GM12878 (cell line): Measurements from ENCODE around the gene AP5B1. TPM values are rescaled to one million over a fixed set of nuclear protein-coding genes. Genes with fewer than 3 reads are reported as not detected.

ENCODE experiments used
- ATAC-seq: fragments of 200-7000 bp; cut with Tn5 transposase; 3 replicates; pipeline ENCODE4 v1.9.1; 2020; ENCODE audit warnings: mild to moderate bottlenecking, moderate library complexity
- BruUV-seq: library from RNA; stranded (reverse); fragments of 400-500 nt; replicated peaks from 2 replicates; lab custom pipeline; 2021; lab: Mats Ljungman, UMichigan
- CTCF ChIA-PET: fragments of 300-600 bp; sonication (Branson Sonifier 250); formaldehyde crosslinking; extraction: SDS; loops from one replicate; lab custom pipeline; 2021; ENCODE audit warnings: inconsistent platforms; lab: Yijun Ruan, JAX
- POLR2A ChIA-PET: fragments of 350-600 bp; formaldehyde crosslinking; extraction: SDS; loops from one replicate; lab custom pipeline; 2021; ENCODE audit warnings: inconsistent platforms; lab: Charles Lee
- RAD21 ChIA-PET: fragments of 300-600 bp; sonication (Branson Sonifier 250); formaldehyde crosslinking; loops from one replicate; lab custom pipeline; 2023; ENCODE audit warnings: antibody characterized with exemption; ENCODE audit not compliant: unreplicated experiment; lab: Charles Lee
- SMC1A ChIA-PET: fragments of 300-600 bp; sonication (Branson Sonifier 250); formaldehyde crosslinking; loops from one replicate; lab custom pipeline; 2023; ENCODE audit not compliant: unreplicated experiment, uncharacterized antibody; lab: Charles Lee
- DNase-seq: peaks from one replicate; pipeline ENCODE4 v3.0.0-alpha.2; 2011; ENCODE audit warnings: low read depth, low spot score
- FAIRE-seq: peaks from 3 replicates; lab custom pipeline; 2011; peaks lifted over from hg19 to GRCh38; lab: Jason Lieb, UNC
- H2AFZ ChIP-seq: 2 replicates; pipeline ENCODE4 v1.6.0; 2011; ENCODE audit warnings: low read depth, low read length, control low read depth; ENCODE audit not compliant: control insufficient read depth
- H3K27ac ChIP-seq: 2 replicates; pipeline ENCODE4 v1.5.1; 2011; ENCODE audit warnings: control low read depth; ENCODE audit not compliant: control insufficient read depth, insufficient read depth
- H3K27me3 ChIP-seq, 2 experiments: replicated peaks in 1 of 2; 2 replicates each; pipeline versions ENCODE4 v1.6.0 to v1.6.1; 2011; ENCODE audit warnings: low read length in 1 of 2; ENCODE audit not compliant: control insufficient read depth in 2 of 2, insufficient read depth in 2 of 2
- H3K36me3 ChIP-seq, 2 experiments: 2 replicates each; pipeline ENCODE4 v1.5.1; 2011; ENCODE audit warnings: low read length in 1 of 2; ENCODE audit not compliant: control insufficient read depth in 2 of 2, insufficient read depth in 2 of 2
- H3K4me1 ChIP-seq: 2 replicates; pipeline ENCODE4 v1.6.1; 2011; ENCODE audit warnings: mild to moderate bottlenecking, low read length, moderate library complexity, mixed read lengths; ENCODE audit not compliant: control insufficient read depth, insufficient read depth
- H3K4me2 ChIP-seq: 2 replicates; pipeline ENCODE4 v1.6.0; 2011; ENCODE audit warnings: control low read depth; ENCODE audit not compliant: control insufficient read depth, insufficient read depth
- H3K4me3 ChIP-seq: fragments of 200-600 bp; sonication (generic); 2 replicates; pipeline ENCODE4 v1.5.1; 2016
- H3K79me2 ChIP-seq: 2 replicates; pipeline ENCODE4 v1.6.0; 2011; ENCODE audit warnings: low read length; ENCODE audit not compliant: control insufficient read depth, insufficient read depth
- H3K9ac ChIP-seq: 2 replicates; pipeline ENCODE4 v1.8.0; 2011; ENCODE audit warnings: low read length, control low read depth, mixed read lengths; ENCODE audit not compliant: control insufficient read depth, insufficient read depth
- H3K9me3 ChIP-seq: replicated peaks from 3 replicates; pipeline ENCODE4 v1.5.1; 2011; ENCODE audit warnings: mild to moderate bottlenecking, low read length; ENCODE audit not compliant: control insufficient read depth, insufficient read depth
- H4K20me1 ChIP-seq: 2 replicates; pipeline ENCODE4 v1.6.0; 2011; ENCODE audit not compliant: control insufficient read depth, insufficient read depth
- CHD1 ChIP-seq: IDR thresholded peaks from 2 replicates; pipeline ENCODE4 v1.6.1; 2012; ENCODE audit warnings: low read depth, low read length, improper control_type of control experiment
- CTCF ChIP-seq, 3 experiments: IDR thresholded peaks in 2 of 3; conservative IDR thresholded peaks in 1 of 3; 2 replicates each; pipeline ENCODE4 v1.5.1; 2011; ENCODE audit warnings: low read depth in 3 of 3, low read length in 3 of 3, mild to moderate bottlenecking in 3 of 3, control low read depth in 2 of 3, moderate library complexity in 2 of 3, inconsistent platforms in 1 of 3, mixed read lengths in 1 of 3; ENCODE audit not compliant: control insufficient read depth in 2 of 3, insufficient read depth in 1 of 3; ENCODE audit errors: extremely low read depth in 1 of 3
- ELK1 ChIP-seq: IDR thresholded peaks from 2 replicates; pipeline ENCODE4 v1.6.1; 2012; ENCODE audit warnings: low read depth, low read length, improper control_type of control experiment
- IRF4 ChIP-seq: IDR thresholded peaks from 2 replicates; pipeline ENCODE4 v1.6.1; 2011; ENCODE audit warnings: low read depth, low read length
- JUNB ChIP-seq: IDR thresholded peaks from 2 replicates; pipeline ENCODE4 v1.6.1; 2016; ENCODE audit warnings: antibody characterized with exemption, mild to moderate bottlenecking
- MXI1 ChIP-seq: fragments of 150-350 bp; IDR thresholded peaks from 2 replicates; pipeline ENCODE4 v1.6.1; 2011; ENCODE audit warnings: low read depth, mild to moderate bottlenecking, inconsistent platforms, low read length, improper control_type of control experiment
- NR2F1 ChIP-seq: fragments of 450-650 bp; conservative IDR thresholded peaks from 2 replicates; pipeline ENCODE4 v1.6.1; 2017; ENCODE audit warnings: mild to moderate bottlenecking
- PAX5 ChIP-seq: IDR thresholded peaks from 2 replicates; pipeline ENCODE4 v1.6.1; 2011; ENCODE audit warnings: low read depth, low read length, borderline replicate concordance
- REST ChIP-seq: IDR thresholded peaks from 2 replicates; pipeline ENCODE4 v1.6.1; 2012; ENCODE audit warnings: mild to moderate bottlenecking, low read depth, low read length
- SUPT20H ChIP-seq: IDR thresholded peaks from 2 replicates; pipeline ENCODE4 v1.6.1; 2011; ENCODE audit warnings: low read depth, mild to moderate bottlenecking, low read length, moderate library complexity, borderline replicate concordance; ENCODE audit not compliant: control insufficient read depth
- SUZ12 ChIP-seq: fragments of 200-600 bp; sonication (generic); IDR thresholded peaks from one replicate; pipeline ENCODE4 v1.6.1; 2018; ENCODE audit warnings: antibody characterized with exemption, mild to moderate bottlenecking; ENCODE audit not compliant: unreplicated experiment
- WGBS: methylation state at CpG from one replicate; pipeline ENCODE4 v1.1.6; 2016; ENCODE audit warnings: low lambda C conversion rate; ENCODE audit not compliant: insufficient replicate concordance, insufficient coverage; ENCODE audit errors: missing lambda C conversion rate; 5-methylcytosine and 5-hydroxymethylcytosine counted together
- in situ Hi-C: fragments of 300-500 bp; cut with MboI; formaldehyde crosslinking; loops from 9 replicates; pipeline ENCODE4 v1.14.3; 2018; ENCODE audit warnings: mixed read lengths
- intact Hi-C: fragments of 100-400 bp; cut with micrococcal nuclease; formaldehyde crosslinking; loops from one replicate; pipeline ENCODE4 v1.14.2; 2022; ENCODE audit not compliant: unreplicated experiment
- polyA plus RNA-seq, 11 experiments: library from polyadenylated mRNA; depleted of rRNA in 4 of 11; unstranded in 6 of 11; stranded (reverse) in 5 of 11; fragments of >200 nt; fragmentation: Nextera tagmentation in 4 of 11; fragmentation: Illumina TruSeq in 1 of 11; extraction: Ambion mirVana in 4 of 11; extraction: Trizol in 1 of 11; gene quantifications; 1 replicate in 1 of 11; 2 replicates in 10 of 11; pipeline versions ENCODE4 v1.2.1 to v1.2.3, GENCODE V29; 2011 to 2016; ENCODE audit warnings: inconsistent platforms in 2 of 11, missing spikeins in 2 of 11, low read depth in 1 of 11
- total RNA-seq, 4 experiments: library from RNA; depleted of rRNA in 3 of 4; stranded (reverse); fragments of >200 nt in 3 of 4; fragmentation: Illumina TruSeq in 1 of 4; extraction: Trizol in 1 of 4; gene quantifications; 2 replicates each; pipeline versions ENCODE4 v1.2.1 to v1.2.3, GENCODE V29; 2013 to 2021

The AP5B1 gene
- total and polyA plus RNA-seq, 10 of the 15 experiments (the other 5 are each of a cell fraction or from before 2014, with no cell fraction given) = 0.47 to 13.1 (median 4.8) TPM

- no peak overlapping the region for H3K4me2 ChIP-seq
- in situ Hi-C loops = no loop called here
- H3K27me3 ChIP-seq = peaks cover 0 to 3% of the 10 kb centered on the region in 2 experiments; a peak in 1 of 4 replicates
- intact Hi-C loops = no loop called here
- FAIRE-seq (no peak), DNase-seq (no peak), ATAC-seq (no peak)
- no peak overlapping the region for H3K27ac ChIP-seq
- no peak overlapping the region for H2AFZ ChIP-seq
- H3K9ac ChIP-seq = no peak overlapping the region
- no peak overlapping the region for H3K4me3 ChIP-seq
- no peaks in the 10 kb centered on the region for H3K4me1 ChIP-seq
- no peaks in the 10 kb centered on the region for H4K20me1 ChIP-seq
- H3K36me3 ChIP-seq = no peaks in the 10 kb centered on the region
- no peaks in the 10 kb centered on the region for H3K79me2 ChIP-seq
- H3K9me3 ChIP-seq = no peaks in the 10 kb centered on the region
- ChIA-PET RAD21 (no interaction called here), CTCF (no interaction called here), SMC1A (no interaction called here), POLR2A (interaction anchor here (0.6 kb wide), 1 partner anchor 57 kb away, joined by 3 read pairs; no protein-coding TSS in a partner anchor)
- TF ChIP-seq NR2F1 (no peak), IRF4 (no peak), CTCF (IDR thresholded peaks at IDR 0.05 in 2 of 3, conservative IDR thresholded peaks at IDR 0.05 in 1 of 3; ENCODE audit: control insufficient read depth in 2 of 3, extremely low read depth in 1 of 3, insufficient read depth in 1 of 3, low read depth in 3 of 3, low read length in 3 of 3) (no peak), MXI1 (no peak), REST (no peak), JUNB (no peak), ELK1 (no peak), PAX5 (no peak), SUPT20H (no peak), CHD1 (no peak), SUZ12 (no peak)
- no TSS peak for BruUV-seq
- 0% methylated on average over 1 of the region's 1 CpG for WGBS
These were observed 38.4 kb downstream of the AP5B1 start for GRCh38 chr11:65742353-65742752.
